Uterus (tissue), 4 donors: ENCODE data around the gene FKBP2. TPM values are rescaled to one million over a fixed set of nuclear protein-coding genes. Genes with fewer than 3 reads are reported as not detected.

Experiments
- DNase-seq, 2 donors: peaks; one replicate each; pipeline ENCODE4 v3.0.0-alpha.2; 2019 to 2020
- H3K27ac ChIP-seq, 2 donors: fragments of 200-600 bp; sonication (generic); 1 replicate in 1 of 2; 2 replicates in 1 of 2; pipeline ENCODE4 v1.5.1; 2016 to 2018
- H3K27me3 ChIP-seq, 2 donors: fragments of 200-600 bp; sonication (generic); one replicate each; pipeline ENCODE4 v1.5.1; 2018 to 2019; ENCODE audit warnings: control low read depth in 1 of 2
- H3K36me3 ChIP-seq, 2 donors: fragments of 200-600 bp; sonication (generic); one replicate each; pipeline ENCODE4 v1.5.1; 2019; ENCODE audit warnings: control low read depth in 1 of 2
- H3K4me1 ChIP-seq, 2 donors: fragments of 200-600 bp; sonication (generic); one replicate each; pipeline ENCODE4 v1.5.1; 2018 to 2019; ENCODE audit warnings: control low read depth in 1 of 2
- H3K4me3 ChIP-seq, 2 donors: fragments of 200-600 bp; sonication (generic); 1 replicate in 1 of 2; 2 replicates in 1 of 2; pipeline ENCODE4 v1.5.1; 2018 to 2019; ENCODE audit warnings: mild to moderate bottlenecking in 1 of 2
- H3K9me3 ChIP-seq, 2 donors: fragments of 200-600 bp; sonication (generic); one replicate each; pipeline ENCODE4 v1.5.1; 2019; ENCODE audit warnings: control low read depth in 1 of 2
- POLR2A ChIP-seq, 2 donors: fragments of 450-650 bp; IDR thresholded peaks; one replicate each; pipeline ENCODE4 v1.6.1; 2016; ENCODE audit warnings: antibody characterized with exemption in 2 of 2, mild to moderate bottlenecking in 1 of 2, moderate library complexity in 1 of 2
- intact Hi-C: fragments of 100-400 bp; cut with DNase I; formaldehyde crosslinking; loops from one replicate; pipeline ENCODE4 v1.15.1; 2023; ENCODE audit warnings: low total_unique reads
- total RNA-seq, 4 donors: library from RNA; depleted of rRNA in 3 of 4; stranded (reverse); fragments of >200 nt in 3 of 4; gene quantifications; one replicate each; pipeline versions ENCODE4 v1.1.0 to v1.2.4, GENCODE V29; 2014 to 2023
- TF ChIP-seq, protein P1 (sequence below), 4 experiments: fragments of 200-600 bp in 2 of 4; fragments of 450-650 bp in 2 of 4; sonication (generic) in 2 of 4; IDR thresholded peaks; one replicate each; pipeline ENCODE4 v1.5.1; 2016 to 2019; ENCODE audit warnings: antibody characterized with exemption in 4 of 4, mild to moderate bottlenecking in 2 of 4, moderate library complexity in 1 of 4
- donor health status: DM: yes; HTN: yes; CAD: no.

Gene FKBP2
- total RNA-seq, 4 donors from 2014 or later, result 22.3 to 74.0 (median 37.7) TPM

DNA sequence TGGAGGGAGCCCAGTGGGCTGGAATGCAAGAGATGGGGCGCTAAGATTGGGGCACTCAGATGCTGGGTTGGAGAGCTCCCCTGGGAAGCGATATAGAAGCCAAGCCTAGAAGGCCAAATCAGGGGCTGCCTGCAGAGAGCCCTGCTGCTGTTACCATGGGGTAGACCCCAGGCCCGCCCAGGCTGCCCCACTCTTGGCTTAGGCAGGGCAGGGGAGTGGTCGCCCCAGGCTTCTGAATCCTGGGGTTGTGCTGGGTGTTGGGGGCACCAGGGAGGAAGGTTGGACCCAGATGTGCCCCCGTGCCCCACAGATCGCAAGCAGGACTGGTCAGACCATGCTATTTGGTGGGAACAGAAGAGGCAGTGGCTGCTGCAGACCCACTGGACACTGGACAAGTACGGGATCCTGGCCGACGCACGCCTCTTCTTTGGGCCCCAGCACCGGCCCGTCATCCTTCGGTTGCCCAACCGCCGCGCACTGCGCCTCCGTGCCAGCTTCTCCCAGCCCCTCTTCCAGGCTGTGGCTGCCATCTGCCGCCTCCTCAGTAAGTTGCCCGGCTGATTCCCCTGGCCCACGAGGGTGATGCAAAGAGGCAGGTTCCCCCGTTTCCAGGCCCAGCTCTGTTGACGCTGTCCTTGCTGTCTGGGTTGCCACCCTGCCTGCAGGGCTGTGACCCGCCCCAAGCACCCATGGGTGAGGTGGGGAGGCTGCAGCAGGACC, 30.4 kb upstream of the FKBP2 start:
- Histone ChIP-seq H3K4me3 (no peak overlapping the region), H3K27me3 (no peaks in the 10 kb centered on the region), H3K9me3 (no peaks in the 10 kb centered on the region), H3K27ac (no peak overlapping the region), H3K36me3 (no peaks in the 10 kb centered on the region), H3K4me1 (no peaks in the 10 kb centered on the region)
- TF ChIP-seq, protein P1, sequence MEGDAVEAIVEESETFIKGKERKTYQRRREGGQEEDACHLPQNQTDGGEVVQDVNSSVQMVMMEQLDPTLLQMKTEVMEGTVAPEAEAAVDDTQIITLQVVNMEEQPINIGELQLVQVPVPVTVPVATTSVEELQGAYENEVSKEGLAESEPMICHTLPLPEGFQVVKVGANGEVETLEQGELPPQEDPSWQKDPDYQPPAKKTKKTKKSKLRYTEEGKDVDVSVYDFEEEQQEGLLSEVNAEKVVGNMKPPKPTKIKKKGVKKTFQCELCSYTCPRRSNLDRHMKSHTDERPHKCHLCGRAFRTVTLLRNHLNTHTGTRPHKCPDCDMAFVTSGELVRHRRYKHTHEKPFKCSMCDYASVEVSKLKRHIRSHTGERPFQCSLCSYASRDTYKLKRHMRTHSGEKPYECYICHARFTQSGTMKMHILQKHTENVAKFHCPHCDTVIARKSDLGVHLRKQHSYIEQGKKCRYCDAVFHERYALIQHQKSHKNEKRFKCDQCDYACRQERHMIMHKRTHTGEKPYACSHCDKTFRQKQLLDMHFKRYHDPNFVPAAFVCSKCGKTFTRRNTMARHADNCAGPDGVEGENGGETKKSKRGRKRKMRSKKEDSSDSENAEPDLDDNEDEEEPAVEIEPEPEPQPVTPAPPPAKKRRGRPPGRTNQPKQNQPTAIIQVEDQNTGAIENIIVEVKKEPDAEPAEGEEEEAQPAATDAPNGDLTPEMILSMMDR (IDR thresholded peaks at IDR 0.05), result no peak
- TF ChIP-seq POLR2A (IDR thresholded peaks at IDR 0.05), result no peak
- intact Hi-C loops, result no loop called here
- no peak for DNase-seq

DNA sequence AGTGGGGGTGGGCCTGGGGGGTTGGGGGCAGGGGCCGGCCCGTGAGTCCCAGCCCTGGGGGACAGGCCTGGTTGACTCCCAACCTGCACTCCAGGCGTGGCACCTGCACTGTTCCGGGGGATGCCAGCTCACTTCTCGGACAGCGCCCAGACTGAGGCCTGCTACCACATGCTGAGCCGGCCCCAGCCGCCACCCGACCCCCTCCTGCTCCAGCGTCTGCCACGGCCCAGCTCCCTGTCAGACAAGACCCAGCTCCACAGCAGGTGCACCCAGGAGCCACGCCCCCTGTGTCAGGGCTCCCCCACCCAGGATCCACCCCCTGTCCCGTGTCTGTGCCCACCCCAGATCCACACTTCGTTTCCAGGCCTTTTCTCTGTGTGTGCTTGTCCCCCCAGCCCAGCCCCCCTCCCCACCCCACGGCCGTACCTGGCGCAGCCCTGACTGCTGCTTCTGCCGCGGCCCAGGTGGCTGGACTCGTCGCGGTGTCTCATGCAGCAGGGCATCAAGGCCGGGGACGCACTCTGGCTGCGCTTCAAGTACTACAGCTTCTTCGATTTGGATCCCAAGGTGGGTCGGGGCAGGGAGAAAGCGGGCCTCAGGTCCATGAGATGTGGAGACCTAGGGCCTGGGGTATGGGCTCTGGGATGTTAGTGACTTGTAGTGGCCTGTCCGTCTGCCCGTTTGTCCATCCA, 29.6 kb upstream of the FKBP2 start:
- DNase-seq, result peak in 1 of 2 donors; percentile 17
- Histone ChIP-seq H3K27ac (no peak overlapping the region), H3K27me3 (no peaks in the 10 kb centered on the region), H3K4me1 (no peaks in the 10 kb centered on the region), H3K36me3 (no peaks in the 10 kb centered on the region), H3K4me3 (no peak overlapping the region), H3K9me3 (no peaks in the 10 kb centered on the region)
- no peak for TF ChIP-seq POLR2A (IDR thresholded peaks at IDR 0.05)
- TF ChIP-seq, protein P1 (IDR thresholded peaks at IDR 0.05), result no peak
- intact Hi-C loops, result no loop called here

DNA sequence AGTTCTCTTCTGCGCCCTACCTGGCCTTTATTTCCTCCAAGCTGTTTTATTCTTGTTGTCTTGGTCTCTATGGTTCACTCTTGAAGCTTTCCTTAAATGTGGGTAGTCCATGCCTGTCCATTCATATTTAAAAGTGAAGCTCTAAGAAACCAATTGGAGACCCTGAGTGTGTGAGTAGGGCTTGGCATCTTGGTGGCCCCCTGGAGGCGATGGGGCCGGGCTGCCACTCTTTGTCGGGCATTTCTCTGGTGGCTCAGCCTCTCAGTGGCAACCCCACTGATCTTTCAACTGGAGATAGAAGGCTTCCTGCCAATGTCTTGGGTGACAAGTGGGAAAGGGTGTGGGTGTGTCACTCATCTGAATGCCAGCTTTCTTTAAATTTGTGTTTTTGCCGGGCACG, 24.0 kb upstream of the FKBP2 start:
- H3K4me3 ChIP-seq, result no peak overlapping the region
- H3K27me3 ChIP-seq, result no peaks in the 10 kb centered on the region
- DNase-seq, result no peak
- H3K9me3 ChIP-seq, result no peaks in the 10 kb centered on the region
- H3K4me1 ChIP-seq, result no peaks in the 10 kb centered on the region
- intact Hi-C loops, result no loop called here
- H3K27ac ChIP-seq, result no peak overlapping the region
- TF ChIP-seq, protein P1 (IDR thresholded peaks at IDR 0.05), result no peak
- TF ChIP-seq POLR2A (IDR thresholded peaks at IDR 0.05), result no peak
- no peaks in the 10 kb centered on the region for H3K36me3 ChIP-seq

DNA sequence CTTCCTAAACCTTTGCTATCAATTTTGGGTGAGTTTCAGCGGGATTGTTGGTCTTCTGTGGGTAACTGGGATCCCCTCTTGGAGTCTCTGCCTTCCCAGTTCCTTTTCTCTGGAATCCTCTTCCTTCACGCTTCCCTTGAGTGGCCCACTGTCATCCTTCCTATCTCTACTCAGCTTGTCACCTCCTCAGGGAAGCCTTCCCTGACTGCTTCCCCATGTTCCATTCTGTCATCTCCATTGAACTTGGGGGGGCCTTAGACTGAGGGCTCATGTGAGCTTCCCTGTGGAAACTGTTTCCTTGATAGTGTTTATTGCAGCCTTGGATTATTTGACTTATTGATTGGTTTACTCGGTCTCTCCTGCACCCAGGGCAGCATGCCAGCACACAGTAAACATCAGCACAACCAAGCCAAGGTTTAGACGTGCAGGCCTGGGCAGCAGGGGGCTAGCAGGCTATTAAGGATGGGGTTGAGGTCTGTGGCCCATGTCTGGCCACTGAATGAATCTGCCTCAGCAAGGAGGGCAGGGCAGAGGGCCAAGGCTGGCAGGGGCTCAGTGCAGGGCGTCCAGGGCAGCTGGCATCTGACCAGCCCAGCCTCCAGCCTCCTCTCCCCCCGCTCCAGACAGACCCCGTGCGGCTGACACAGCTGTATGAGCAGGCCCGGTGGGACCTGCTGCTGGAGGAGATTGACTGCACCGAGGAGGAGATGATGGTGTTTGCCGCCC, 22.1 kb upstream of the FKBP2 start:
- TF ChIP-seq, protein P1 (IDR thresholded peaks at IDR 0.05), result no peak
- no peak for TF ChIP-seq POLR2A (IDR thresholded peaks at IDR 0.05)
- intact Hi-C loops, result no loop called here
- H3K27ac ChIP-seq, result no peak overlapping the region
- H3K27me3 ChIP-seq, result no peaks in the 10 kb centered on the region
- peak in 1 of 2 donors; percentile 21 for DNase-seq
- no peak overlapping the region for H3K4me3 ChIP-seq
- H3K36me3 ChIP-seq, result no peaks in the 10 kb centered on the region
- H3K4me1 ChIP-seq, result no peaks in the 10 kb centered on the region
- no peaks in the 10 kb centered on the region for H3K9me3 ChIP-seq

DNA sequence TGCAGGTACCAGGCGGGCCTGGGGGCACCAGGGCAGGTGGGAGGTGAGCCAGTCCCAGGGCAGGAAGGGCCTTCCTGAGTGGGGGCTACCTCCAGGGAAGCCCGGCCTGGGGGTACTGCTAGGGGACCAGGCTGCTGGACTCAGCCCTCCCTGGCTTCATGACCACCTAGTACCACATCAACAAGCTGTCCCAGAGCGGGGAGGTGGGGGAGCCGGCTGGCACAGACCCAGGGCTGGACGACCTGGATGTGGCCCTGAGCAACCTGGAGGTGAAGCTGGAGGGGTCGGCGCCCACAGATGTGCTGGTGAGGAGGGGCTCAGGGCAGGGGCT, 21.6 kb upstream of the FKBP2 start:
- Histone ChIP-seq H3K4me1 (no peaks in the 10 kb centered on the region), H3K9me3 (no peaks in the 10 kb centered on the region), H3K27ac (no peak overlapping the region), H3K27me3 (no peaks in the 10 kb centered on the region), H3K36me3 (no peaks in the 10 kb centered on the region), H3K4me3 (no peak overlapping the region)
- DNase-seq, result peak in 1 of 2 donors; percentile 19
- TF ChIP-seq POLR2A (IDR thresholded peaks at IDR 0.05), result no peak
- TF ChIP-seq, protein P1 (IDR thresholded peaks at IDR 0.05), result no peak
- intact Hi-C loops, result no loop called here
